Measurements from ENCODE around the gene RNF5.
"Not testable (repeated sequence)": the region's sequence is repeated elsewhere in the genome, so short reads cannot be mapped to it uniquely, and the experiment has no call there.

RNF5 gene, protein sequence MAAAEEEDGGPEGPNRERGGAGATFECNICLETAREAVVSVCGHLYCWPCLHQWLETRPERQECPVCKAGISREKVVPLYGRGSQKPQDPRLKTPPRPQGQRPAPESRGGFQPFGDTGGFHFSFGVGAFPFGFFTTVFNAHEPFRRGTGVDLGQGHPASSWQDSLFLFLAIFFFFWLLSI

DNA sequence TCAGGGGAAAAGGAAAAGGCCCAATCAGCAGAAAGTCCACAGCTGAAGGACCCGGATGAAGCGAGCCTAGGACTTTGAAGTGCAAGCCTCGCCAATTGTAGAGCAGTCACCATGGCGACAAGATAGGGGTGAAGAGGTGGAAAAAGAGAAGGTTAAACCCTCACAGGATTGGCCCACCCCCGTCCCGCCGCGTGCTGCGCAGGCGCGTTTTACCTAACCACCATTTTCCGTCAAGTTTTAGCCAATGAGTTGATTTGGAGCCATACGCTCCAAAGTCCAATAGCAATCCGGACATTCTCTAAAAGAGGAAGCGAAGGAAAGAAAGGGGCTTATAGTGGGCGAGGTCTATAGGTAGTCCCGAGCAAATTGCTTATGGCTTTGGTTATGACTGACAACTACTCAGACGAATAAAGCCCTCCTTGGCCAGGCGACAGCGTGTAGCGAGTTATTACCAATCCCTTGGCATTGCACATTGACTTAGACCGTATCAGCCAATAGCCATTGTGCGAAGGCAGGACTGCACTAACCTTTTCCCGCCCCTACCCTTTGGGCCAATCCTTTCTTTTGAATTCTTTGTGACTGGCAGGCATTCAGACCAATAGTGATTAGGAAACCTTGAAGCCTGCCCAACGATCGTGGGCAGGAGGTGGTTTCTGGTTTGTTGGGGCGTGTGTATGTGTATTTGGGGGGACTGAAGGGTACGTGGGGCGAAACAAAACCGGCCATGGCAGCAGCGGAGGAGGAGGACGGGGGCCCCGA, at the start of gene RNF5:
Gene RNF5 (plus strand): TSS at position 618 of the 759 bp plus-strand sequence. CDS start 107 bp downstream, at position 725.
- peak; percentile 98 for DNase-seq (ENCODE audit: low read depth)

DNA sequence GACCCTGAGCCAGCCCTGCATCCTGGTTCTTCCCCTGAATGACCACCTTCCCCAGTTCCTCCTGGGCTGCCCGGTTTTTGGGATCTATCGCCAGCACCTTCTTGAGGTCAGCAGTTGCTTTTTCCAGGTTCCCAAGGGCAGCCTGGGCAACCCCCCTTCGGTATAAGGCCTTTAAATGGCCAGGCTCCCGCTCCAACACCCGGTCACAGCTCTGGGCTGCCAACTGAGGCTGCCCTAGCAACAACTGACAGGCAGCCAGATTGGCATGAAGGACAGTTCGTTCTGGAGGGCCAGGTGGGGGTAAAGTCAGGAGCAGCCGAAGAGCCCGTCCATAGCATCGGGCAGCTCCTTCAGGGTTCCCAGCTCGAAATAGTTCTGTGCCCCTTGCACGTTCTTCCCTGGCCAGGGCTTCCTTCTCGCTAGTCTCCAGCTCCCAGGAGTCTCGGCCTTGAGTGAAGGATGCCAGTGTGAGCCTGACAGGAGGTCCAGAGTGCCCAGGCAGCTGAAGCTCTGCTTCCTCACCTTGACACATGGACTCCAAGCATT, 49.4 kb upstream of the RNF5 start:
- DNase-seq (ENCODE audit: low read depth): no peak

DNA sequence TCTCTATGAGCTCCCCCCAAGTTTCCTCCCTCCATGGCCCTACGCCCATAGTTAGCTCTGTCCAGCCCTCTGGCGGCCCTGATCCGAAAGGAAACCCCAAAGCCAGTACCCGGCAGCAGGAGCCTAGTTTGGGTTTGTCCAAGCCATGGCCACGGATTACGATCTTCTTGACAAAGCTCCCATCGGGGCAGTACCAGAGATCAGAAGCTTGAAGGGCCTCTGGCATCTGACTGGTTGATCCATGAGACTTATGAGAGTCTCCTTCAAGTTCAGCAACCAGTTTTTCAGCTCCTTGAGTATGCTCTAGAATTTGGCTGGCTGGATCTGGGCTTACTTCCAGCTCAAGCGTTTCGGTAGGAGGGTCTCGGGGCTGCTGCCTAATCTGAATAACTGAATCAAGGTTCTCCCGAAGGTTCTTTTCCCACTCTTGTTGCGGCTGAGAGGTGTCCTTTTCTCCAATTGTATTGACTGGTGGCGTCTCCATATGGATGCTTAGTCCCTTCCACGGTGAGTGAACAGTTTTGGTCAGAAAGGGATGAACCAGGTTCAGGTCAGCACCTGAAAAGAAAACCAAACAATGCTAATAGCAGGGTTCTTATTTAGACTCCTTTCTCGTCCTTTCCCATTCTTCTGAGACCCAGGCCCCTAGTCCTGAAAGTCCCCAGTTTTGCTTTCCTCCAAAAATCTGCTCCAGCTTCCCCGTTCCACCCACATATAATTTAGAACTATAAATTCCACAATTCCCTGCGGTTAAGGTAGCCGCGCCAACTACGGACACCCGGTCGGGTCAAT, 48.7 kb upstream of the RNF5 start:
- no peak for DNase-seq (ENCODE audit: low read depth)

DNA sequence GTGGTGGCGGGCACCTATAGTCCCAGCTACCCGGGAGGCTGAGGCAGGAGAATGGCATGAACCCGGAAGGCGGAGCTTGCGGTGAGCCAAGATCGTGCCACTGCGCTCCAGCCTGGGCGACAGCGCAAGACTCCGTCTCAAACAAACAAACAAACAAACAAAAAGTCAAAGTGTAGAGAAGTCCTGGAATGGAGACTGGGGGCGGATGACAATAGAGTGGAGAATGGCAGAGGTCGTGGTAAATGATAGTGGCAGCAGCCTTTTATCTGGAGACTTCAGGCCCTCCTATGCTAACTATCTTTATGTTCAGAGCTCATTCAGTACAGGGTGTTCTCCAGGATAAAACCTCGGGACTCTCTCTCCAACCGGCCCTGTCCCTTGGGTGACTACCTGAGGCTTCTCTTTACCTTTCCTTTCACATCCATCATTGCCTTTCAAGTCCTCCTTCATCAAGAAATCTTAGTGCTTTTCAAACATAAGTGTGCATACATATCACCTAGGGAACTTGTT, 46.7 kb upstream of the RNF5 start:
- DNase-seq (ENCODE audit: low read depth): no peak

DNA sequence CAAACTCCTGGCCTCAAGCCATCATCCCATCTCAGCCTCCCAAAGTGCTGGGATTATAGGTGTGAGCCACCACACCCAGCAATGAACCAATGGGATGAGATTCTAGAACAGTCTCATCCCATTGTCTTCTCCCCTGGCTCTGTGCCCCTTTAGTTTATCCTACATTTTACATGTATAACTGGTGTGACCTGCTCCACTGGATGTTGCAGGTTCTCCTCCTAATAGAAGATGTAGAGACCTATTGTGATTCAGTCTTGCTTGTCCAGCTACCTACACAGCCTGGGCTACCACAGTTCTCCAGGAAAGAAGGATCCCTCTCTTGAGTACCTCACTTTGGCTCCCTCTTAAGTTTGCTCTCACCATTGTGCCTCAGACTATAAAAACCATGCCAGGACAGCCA, 46.1 kb upstream of the RNF5 start:
- no peak for DNase-seq (ENCODE audit: low read depth)

DNA sequence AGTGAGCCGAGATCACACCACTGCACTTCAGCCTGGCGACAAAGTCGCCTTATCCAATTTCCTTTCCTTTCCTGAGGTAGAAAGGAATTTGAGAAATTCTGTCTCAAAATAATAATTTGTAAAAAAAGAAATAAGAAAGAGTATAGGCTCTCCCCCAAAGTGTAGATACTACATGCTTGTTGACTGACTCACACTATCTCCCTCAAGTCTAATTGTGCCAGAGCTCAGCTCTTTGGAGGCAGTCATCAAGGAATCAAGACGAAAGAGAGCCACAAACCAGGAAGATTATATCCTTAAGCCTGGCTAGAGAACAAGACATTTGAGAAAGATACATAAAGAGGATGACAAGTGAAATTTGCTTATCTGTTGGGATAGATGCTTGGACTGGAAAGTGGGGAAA, 44.4 kb upstream of the RNF5 start:
- no peak for DNase-seq (ENCODE audit: low read depth)

DNA sequence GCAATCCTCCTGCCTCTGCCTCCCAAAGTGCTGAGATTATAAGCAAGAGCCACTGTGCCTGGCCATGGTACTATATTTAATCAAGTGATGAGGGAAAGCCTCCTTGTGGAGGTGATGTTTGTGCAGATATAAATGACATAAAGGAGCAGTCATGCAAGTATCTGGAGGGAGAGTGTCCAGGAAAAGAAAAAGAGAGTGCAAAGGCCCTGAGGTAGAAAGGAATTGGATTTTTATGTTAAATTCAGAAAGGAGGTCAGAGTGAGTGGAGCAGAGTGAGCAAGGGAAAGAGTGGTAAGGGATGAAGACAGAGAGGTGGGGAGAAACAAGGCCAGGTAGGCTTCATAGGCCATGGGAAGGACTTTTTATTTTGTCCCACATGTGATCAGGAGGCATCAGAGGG, 40.8 kb upstream of the RNF5 start:
- DNase-seq (ENCODE audit: low read depth): no peak

DNA sequence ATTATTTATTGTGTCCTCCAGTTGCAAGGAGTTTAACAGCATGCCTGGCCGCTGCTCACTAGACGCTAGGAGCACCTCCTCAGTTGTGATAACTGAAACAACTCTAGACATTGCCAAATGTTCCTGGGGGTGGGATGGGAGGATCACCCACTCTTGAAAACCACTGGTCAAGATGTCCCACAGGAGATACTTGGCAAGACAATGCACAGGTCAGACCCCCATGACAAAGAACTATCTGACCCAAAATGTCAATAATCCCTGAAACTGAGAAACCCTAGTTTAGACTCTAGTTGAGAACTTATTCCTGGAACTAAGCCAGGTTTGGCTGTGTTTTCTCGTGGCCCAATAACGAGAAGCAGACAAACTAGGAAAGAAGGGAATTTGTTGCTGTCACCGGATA, 38.6 kb upstream of the RNF5 start:
- DNase-seq (ENCODE audit: low read depth): no peak

DNA sequence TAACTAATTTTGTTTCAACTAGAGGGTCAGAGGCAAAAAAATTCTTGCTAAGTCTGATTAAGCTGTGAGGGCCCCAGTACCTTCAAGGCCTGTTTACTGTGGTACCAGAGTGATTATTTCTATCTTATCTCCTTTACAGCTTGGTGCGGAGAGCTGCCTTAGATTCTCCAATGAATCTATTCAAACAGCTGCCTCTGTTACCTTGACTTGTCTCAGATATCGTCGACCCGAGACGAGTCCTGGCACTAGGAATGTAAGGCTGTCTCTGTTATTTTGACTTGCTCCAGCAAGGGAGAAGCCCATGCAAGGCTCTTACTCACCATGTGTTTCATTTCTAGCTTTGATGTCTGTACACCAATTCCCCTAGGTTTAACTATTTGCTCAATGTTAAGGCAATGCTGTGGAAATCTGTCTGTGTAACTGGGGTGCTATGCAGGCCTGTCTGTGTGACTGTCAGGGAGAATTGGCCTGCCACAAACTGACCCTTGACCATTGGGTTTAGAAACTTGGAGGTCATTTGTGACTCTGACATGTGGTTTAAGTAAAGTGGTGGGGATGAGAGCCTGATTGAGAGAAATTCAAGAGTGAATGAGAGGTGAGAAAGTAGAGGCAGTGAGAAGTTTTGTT, 37.7 kb upstream of the RNF5 start:
- DNase-seq (ENCODE audit: low read depth): no peak

DNA sequence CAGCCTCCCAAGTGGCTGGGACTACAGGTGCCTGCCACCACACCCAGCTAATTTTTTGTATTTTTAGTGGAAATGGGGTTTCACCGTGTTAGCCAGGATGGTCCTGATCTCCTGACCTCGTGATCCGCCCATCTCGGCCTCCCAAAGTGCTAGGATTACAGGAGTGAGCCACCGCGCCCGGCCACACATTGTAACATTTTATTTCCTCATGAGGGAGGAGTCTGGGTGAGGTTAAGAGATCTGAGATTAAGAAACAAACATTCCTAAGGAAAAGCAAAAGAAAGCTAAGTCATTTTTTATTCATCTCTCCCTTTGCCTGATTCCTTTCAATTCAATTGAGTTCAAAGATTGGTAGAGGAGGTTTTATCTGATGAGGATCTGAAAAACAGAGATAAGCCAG, 34.0 kb upstream of the RNF5 start:
- not testable (repeated sequence) for DNase-seq (ENCODE audit: low read depth)

DNA sequence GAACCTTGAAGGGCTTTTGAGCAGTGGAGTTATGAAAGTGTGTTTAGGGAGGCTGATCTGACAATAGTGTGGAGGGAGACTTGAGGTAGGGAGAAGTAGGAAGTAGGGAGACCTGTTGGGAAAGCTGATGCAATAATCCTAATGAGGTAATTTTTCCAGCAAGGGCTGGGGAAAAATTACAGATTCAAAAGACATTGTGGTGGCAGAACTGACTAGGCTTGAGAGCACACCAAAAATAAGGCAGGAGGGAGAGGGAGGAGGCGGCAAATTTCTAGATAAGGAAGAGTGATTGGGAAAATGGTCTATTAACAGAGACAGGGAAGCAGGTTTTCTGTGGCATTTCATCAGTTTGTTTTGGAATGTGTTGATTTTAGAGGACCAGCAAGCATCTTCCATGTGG, 31.9 kb upstream of the RNF5 start:
- no peak for DNase-seq (ENCODE audit: low read depth)

DNA sequence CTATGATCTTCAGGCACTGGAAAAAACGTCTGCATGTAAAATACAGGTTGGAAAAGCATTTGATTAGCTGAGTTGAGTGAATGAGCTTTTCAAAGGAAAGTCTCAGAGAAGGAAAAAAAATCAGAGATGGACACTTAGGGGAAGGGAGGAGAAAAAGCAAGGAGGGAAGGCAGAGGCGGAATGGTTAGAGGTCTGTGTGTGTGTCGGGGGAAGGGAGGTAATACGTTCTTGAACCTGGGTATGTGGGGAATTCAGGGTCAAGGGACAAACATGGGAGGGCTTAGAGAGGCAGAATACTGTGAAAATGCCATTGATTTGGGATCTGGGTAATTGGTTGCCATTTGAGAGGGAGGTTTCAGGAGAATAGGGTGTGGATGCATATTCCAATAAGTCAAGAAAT, 31.5 kb upstream of the RNF5 start:
- DNase-seq (ENCODE audit: low read depth): no peak

DNA sequence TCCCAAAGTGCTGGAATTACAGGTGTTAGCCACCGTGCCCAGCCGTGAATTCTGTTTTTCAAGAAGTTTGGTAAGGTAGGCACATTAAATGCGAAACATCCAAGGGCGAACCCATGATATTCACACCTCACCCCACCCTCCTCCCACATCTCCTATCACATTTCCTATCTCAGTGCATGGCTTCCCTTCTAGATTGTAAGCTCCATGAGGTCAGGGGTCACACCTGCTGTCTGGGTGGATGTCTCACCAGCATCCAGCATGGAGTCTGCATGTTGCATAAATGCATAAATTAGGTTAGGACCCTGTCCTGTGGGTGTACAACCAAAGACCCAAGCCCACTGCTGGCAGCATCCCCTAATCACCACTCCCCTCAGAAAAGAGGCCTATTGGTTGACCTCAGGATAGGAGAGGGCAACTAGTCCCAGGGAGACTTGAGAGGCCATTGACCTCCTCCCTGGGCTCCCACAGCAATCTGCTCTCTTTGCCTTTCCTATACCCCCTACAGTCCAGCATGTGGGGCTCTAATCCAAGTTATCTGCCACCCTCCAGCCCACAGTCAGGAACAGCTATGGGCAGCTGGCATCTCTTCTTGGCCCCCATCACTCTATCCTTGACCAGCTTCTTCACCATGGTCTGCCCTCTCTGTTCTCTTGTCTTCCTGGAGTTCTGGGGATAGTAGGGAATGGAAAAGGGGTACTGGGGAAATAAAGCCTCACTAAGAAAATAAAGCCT, 30.6 kb upstream of the RNF5 start:
- no peak for DNase-seq (ENCODE audit: low read depth)

DNA sequence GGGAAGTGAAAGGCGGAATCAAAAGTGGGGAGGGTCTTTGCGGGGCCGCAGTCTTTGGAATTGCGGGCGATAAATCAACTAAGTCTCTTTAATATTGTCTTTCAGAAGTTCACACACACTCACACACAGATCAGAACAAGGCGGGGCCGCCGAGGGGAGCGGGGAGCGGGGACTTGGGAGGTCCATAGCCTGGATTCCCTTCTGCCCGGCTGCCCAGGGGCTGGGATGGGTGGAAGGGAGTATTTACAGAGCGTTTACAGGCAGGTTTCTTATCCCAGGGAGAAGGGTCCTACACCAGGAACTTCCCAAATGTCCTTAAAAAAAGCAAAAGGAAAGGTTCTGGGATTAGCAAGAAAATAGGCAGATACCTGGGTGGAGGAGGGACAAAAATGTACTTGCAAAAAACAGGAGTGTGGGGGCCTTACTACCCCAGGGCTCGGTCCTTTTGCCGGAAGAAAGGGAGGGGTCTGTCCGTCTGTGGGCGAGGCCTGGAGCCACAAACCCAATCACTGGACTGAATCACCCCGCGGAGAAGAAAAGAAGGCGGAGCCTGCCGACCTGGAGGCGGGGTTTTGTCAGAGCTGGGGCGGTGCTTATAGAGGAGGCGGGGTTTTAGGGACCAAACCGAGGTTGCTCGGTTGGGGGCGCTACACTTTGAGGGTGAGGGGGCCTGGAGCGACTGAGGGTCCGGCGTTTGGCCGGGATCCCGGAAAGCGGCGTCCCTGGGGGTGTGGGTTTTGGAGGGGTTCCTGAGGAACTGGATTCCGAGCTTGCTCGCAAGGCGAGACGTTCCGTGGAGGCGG, 29.7 kb upstream of the RNF5 start:
- DNase-seq (ENCODE audit: low read depth): no peak

DNA sequence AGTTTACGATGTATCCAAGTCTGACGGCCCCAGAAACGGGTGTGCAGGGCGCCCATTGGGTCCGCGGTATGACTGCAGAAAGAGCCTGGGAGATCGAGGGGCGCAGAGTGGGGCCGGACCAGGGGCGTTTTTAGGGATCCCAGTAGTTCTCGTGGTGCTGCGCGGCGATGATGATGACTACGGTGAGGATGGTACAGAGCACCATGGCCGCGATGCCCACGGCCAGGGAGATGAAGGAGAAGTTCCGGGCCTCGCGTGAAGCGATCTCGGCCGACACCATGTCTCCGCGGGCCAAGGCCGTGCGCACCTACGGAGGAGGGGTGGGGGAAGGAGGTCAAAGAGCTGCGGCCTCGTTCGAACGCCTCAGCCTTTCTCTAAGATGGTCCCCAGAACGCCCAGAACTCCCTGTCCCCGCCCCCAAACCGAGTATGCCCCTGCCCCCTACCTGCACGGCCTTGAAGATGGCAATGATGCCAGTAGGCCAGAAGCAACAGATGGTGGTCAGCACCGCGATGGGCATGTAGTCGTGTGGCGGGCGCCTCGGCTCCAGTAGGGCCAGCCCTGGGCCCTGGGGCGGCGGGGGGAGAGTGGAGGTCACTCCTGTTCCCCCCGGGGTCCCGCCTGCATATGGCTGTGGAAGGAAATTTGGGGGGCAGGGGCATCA, 29.0 kb upstream of the RNF5 start:
- DNase-seq (ENCODE audit: low read depth): no peak

DNA sequence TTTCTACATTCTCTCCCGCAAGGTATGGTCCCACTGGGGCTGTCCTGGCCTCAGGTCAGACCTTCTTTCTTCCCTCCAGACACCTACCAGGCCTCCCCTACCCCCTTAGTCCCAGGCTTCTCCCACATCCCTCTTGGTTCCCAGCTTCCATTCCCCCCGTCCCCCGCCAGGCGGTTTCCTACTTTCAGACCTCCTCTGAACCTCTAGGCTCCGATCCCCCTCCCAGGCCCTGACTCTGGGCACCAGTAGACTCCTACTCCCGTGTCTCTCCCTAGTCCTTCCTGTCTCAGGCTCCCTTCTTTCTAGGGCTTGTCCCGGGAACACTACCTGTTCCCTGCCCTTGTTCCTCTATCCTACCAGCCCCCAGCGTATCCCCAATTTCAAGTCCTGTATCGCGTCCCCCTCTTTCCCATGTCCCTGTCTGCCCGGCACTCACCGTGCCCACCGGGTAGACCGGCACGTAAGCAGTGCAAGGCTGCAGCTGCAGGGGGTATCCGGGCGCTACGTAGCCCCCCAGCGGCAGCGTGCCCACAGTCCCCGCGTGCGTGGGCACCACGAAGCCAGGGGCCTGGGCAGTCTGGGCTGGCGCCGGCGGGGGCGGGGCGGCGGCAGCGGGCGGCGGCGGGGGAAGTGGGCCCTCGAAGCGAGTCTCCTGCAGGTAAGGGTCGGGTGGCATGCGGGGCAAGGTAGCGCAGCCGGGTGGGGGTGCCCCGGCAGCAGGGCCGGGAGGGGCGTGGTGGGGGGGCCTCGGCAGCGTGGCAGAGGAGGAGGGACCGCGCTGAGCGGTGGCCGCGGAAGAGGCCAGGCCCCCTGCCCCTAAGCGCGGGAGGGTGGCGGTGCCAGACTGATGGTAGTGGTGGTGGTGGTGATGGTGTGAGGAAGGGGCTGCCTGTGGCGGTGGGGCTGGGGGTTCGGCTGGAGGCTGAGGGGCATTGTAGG, 28.0 kb upstream of the RNF5 start:
- no peak for DNase-seq (ENCODE audit: low read depth)

DNA sequence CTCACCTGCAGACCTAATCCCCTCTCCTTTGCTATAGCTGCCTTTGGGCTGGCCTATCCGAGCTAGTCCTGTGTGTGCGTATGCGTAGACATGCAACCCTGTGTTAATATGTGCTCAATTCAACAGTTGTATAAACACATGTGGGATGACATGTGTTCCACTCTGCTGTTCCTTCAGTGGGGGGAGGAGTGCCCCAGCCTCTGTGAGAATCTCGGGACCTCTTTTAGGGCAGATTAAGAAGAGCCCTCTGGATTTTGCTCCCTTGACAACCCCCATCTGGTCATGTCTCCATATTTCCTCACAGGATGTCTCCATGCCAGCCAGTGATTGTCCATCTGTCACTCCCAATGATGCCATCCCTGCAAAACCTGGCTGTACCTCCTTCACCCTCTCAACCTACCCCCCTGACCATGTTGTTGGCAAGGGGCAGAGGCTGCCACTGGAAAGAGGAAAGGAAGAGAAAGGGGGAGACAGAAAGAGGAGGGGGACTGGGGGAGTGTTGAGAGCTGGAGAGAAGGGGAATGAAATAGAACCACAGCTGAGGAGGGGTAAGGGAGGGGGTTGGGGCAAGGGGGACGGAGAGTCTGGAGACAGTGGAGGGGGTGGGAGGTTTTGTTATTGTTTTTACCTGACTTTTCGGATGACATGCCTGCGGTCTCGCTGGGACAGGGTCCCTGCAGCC, 26.9 kb upstream of the RNF5 start:
- no peak for DNase-seq (ENCODE audit: low read depth)
